Activated CD4-positive, alpha-beta memory T cell treated with anti-CD3 and anti-CD28 coated beads, Interleukin-2, amount 10 ng/mL, durations not matched to agents 7 days and 5 days (primary cell): Measurements from ENCODE around the gene ANKIB1. TPM values are rescaled to one million over a fixed set of nuclear protein-coding genes. Genes with fewer than 3 reads are reported as not detected.
A peak's percentile ranks its signal among the peaks of the same experiment; 100 is the strongest.

Experiments used
- CTCF ChIA-PET: fragments of 350-600 bp; sonication (Branson Sonifier 250); formaldehyde crosslinking; loops from one replicate; lab custom pipeline; 2021; ENCODE audit warnings: antibody characterized with exemption, inconsistent platforms; lab: Charles Lee
- POLR2A ChIA-PET: fragments of 350-600 bp; sonication (Branson Sonifier 250); formaldehyde crosslinking; loops from one replicate; lab custom pipeline; 2021; ENCODE audit warnings: antibody characterized with exemption; lab: Charles Lee
- DNase-seq: peaks from one replicate; pipeline ENCODE4 v3.0.0-alpha.2; 2020
- H3K27ac Mint-ChIP-seq: one replicate; pipeline ENCODE4 v1.8.0; 2021; ENCODE audit warnings: mild to moderate bottlenecking, mixed read lengths
- H3K27me3 Mint-ChIP-seq: one replicate; pipeline ENCODE4 v1.8.0; 2021; ENCODE audit warnings: mixed read lengths
- H3K36me3 Mint-ChIP-seq: one replicate; pipeline ENCODE4 v1.8.0; 2021; ENCODE audit warnings: low read depth, mixed read lengths
- H3K4me1 Mint-ChIP-seq: one replicate; pipeline ENCODE4 v1.8.0; 2021; ENCODE audit warnings: mixed read lengths
- H3K4me3 Mint-ChIP-seq: one replicate; pipeline ENCODE4 v1.8.0; 2021; ENCODE audit warnings: mild to moderate bottlenecking, mixed read lengths
- H3K9me3 Mint-ChIP-seq: one replicate; pipeline ENCODE4 v1.8.0; 2021; ENCODE audit warnings: mixed read lengths
- total RNA-seq, 2 experiments: library from RNA; stranded (reverse); gene quantifications; one replicate each; pipeline ENCODE4 v1.2.3, GENCODE V29; 2021

The ANKIB1 gene, protein sequence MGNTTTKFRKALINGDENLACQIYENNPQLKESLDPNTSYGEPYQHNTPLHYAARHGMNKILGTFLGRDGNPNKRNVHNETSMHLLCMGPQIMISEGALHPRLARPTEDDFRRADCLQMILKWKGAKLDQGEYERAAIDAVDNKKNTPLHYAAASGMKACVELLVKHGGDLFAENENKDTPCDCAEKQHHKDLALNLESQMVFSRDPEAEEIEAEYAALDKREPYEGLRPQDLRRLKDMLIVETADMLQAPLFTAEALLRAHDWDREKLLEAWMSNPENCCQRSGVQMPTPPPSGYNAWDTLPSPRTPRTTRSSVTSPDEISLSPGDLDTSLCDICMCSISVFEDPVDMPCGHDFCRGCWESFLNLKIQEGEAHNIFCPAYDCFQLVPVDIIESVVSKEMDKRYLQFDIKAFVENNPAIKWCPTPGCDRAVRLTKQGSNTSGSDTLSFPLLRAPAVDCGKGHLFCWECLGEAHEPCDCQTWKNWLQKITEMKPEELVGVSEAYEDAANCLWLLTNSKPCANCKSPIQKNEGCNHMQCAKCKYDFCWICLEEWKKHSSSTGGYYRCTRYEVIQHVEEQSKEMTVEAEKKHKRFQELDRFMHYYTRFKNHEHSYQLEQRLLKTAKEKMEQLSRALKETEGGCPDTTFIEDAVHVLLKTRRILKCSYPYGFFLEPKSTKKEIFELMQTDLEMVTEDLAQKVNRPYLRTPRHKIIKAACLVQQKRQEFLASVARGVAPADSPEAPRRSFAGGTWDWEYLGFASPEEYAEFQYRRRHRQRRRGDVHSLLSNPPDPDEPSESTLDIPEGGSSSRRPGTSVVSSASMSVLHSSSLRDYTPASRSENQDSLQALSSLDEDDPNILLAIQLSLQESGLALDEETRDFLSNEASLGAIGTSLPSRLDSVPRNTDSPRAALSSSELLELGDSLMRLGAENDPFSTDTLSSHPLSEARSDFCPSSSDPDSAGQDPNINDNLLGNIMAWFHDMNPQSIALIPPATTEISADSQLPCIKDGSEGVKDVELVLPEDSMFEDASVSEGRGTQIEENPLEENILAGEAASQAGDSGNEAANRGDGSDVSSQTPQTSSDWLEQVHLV
- 10 to 100 TPM; 65.1 to 70.2 TPM for total RNA-seq

DNA sequence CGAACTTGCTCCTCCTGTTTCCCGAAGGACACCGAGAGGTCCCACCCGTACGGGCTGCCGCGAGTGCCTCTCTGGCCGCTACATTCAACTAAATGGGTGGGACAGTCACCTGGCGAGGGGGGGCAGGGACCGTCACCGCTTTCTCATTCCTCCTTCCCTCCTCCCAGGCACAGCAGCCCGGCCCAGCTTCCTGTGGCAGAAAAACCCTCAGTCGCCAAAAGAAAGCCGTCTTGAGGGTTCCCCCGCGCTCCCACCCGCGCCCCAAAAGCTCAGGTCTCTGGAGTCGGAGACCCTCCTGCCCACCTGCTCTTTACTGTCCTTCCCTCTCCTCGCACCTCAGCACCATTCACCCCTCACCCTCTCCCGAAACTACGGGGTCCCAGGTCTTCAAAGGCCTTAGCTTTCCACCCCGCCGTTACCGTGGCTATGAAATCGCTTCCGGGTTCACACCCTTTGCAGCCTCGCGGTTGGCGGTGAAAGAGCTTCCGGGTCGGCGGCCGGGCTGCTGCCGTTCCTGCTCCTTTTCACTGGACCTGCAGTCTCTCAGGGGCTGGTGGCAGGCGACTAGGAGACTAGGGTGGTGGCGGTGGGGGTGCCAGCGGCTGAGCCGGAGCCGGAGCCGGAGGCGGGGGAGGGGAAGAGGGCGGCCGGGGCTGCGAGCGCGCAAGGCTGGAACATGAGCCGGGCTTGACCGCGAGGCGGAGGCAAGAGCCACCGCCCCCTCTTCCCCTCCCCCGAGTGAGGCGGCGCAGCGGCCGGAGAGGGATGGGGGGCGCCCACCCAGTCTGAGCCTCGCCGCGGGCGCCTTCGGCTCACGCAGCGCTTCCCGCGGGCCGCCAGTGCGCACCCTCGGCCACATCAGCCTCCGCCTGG is at the start of gene ANKIB1, which contains the start of gene KRIT1:
Gene ANKIB1, plus strand, starts transcription at position 488 of the 873 bp plus-strand sequence. CDS start 49,005 bp downstream, outside the sequence.
Gene KRIT1, minus strand, starts transcription at position 428 of the 873 bp plus-strand sequence. CDS start 3,779 bp downstream, outside the sequence.
- CTCF ChIA-PET = interaction anchor here (1.1 to 3.9 kb wide), 5 partner anchors 10 to 306 kb away, joined by 3 to 35 read pairs (median 4); partner anchors contain the start of gene GATAD1
- Mint-ChIP-seq H3K36me3 (peaks cover 29% of the 10 kb centered on the region), H3K4me1 (peaks cover 45% of the 10 kb centered on the region), H3K4me3 (peak within 1 kb of the TSS; percentile 98), H3K9me3 (no peaks in the 10 kb centered on the region), H3K27ac (peak within 1 kb of the TSS; percentile 97), H3K27me3 (no peaks in the 10 kb centered on the region)
- POLR2A ChIA-PET = interaction anchor here (0.7 to 3.6 kb wide), 21 partner anchors 9 to 987 kb away, joined by 3 to 47 read pairs (median 4); partner anchors contain the start of genes AKAP9, CYP51A1, GATAD1 and MTERF1
- DNase-seq = peak; percentile 89

DNA sequence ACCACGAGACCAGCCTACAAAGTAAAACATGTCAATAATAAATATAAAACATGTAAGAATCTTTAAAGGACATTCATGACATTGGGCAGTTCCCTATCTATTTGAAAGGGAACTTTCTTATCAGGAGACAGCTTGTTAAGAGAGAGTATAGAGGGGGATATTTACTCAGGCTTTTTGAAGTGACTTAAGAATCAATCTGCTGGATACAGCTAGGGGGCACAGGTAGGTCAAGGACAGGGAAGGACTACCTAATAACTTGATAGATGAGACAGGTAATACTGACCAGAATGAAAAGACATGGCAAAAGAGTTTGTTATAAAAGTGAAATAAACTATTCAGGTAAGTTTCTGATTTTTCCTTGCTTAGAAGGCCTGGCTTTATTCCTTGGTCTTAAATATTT is 45.0 kb upstream of the ANKIB1 start:
- Mint-ChIP-seq H3K36me3 (peaks cover 48% of the 10 kb centered on the region), H3K4me3 (no peak overlapping the region), H3K27me3 (no peaks in the 10 kb centered on the region), H3K27ac (no peak overlapping the region), H3K9me3 (no peaks in the 10 kb centered on the region), H3K4me1 (no peaks in the 10 kb centered on the region)
- CTCF ChIA-PET = interaction anchor here (2.6 kb wide), 1 partner anchor 21 kb away, joined by 9 read pairs; the partner anchor contains the start of gene LRRD1
- DNase-seq = no peak
- POLR2A ChIA-PET = no interaction called here

DNA sequence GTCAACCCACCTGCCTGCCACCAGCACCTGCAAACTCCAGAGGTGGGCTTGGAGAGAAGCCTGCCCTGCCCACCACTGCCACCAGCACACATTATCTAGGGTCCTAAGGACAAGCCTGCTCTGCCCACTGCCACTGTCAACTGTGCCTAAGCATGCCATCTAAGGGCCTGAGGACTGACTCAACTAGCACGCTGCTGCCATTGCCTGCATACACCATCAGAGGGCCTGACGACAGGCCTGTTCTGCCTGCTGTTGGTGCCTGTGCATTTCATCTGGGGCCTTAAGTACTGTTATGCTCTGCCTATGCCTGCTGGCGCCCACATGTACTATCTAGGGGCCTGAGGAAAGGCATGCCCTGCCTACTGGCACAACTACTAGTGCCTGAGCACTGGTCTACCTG is 39.8 kb upstream of the ANKIB1 start:
- Mint-ChIP-seq H3K27me3 (no peaks in the 10 kb centered on the region), H3K4me1 (peaks cover 16% of the 10 kb centered on the region), H3K27ac (no peak overlapping the region), H3K9me3 (peaks cover 12% of the 10 kb centered on the region), H3K4me3 (no peak overlapping the region), H3K36me3 (peaks cover 64% of the 10 kb centered on the region)
- ChIA-PET CTCF (interaction anchor here (1.4 kb wide), 1 partner anchor 27 kb away, joined by 3 read pairs; the partner anchor contains the start of gene LRRD1), POLR2A (no interaction called here)
- DNase-seq = no peak

DNA sequence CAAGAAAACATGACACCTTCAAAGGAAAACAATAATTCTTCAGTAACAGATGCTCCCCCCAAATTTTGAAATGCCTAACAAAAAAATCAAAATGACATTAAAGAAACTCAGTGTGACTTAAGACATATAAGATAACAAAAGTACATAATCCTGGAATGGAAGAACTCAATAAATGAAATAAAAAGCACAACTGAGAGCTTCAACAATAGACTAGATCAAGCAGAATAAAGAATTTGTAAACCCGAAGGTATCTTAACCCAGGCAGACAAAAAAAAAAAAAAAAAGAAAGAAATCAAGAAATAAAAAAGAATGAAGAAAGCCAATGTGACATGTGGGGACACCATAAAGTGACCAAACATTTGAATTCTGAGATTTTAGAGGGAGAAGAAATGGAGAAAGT is 39.1 kb upstream of the ANKIB1 start:
- Mint-ChIP-seq H3K4me3 (no peak overlapping the region), H3K9me3 (peaks cover 12% of the 10 kb centered on the region), H3K27ac (no peak overlapping the region), H3K27me3 (no peaks in the 10 kb centered on the region), H3K4me1 (peaks cover 16% of the 10 kb centered on the region), H3K36me3 (peaks cover 65% of the 10 kb centered on the region)
- no peak for DNase-seq
- POLR2A ChIA-PET = no interaction called here
- CTCF ChIA-PET = interaction anchor here (1.4 kb wide), 1 partner anchor 27 kb away, joined by 3 read pairs; the partner anchor contains the start of gene LRRD1

DNA sequence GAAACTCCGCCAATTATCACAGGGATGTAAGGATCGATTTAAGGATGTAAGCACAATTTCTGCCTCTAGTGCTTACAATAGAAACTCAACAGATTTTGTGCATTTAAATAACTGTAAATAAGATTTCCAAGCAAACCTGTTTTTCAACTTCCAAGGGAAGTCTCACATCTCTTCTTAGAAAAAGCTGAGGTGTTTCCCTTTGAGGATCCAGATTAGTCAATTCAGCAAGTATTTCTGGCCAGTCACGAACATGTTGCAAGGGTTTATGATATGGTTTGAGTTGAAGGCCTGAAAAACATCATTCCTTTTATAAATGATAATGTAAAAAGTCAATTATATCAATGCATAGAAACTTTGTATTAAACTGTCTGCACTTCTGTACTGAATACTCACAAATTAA is 24.0 kb upstream of the ANKIB1 start:
- Mint-ChIP-seq H3K27me3 (no peaks in the 10 kb centered on the region), H3K4me3 (no peak overlapping the region), H3K4me1 (no peaks in the 10 kb centered on the region), H3K27ac (no peak overlapping the region), H3K9me3 (no peaks in the 10 kb centered on the region), H3K36me3 (peaks cover 60% of the 10 kb centered on the region)
- POLR2A ChIA-PET = interaction anchor here (1.7 kb wide), 1 partner anchor 24 kb away, joined by 4 read pairs; the partner anchor contains the start of genes ANKIB1 and KRIT1
- no peak for DNase-seq
- CTCF ChIA-PET = no interaction called here

DNA sequence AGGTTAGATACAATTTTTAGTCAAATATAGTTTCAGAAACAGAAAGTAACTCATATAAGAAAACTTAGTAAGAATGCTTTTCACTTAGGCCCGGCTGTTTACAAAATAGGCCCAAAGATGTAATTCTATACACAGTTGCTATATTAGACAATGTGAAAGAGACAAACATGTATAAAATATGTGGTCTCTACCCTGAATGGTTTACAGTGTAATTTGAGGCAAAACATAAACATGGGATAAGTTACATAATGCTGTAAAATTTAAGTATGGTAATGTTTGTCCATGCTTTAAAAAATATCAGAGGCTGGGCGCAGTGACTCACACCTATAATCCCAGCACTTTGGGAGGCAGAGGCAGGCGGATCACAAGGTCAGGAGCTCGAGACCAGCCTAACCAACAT is 18.8 kb upstream of the ANKIB1 start:
- POLR2A ChIA-PET = no interaction called here
- H3K27ac Mint-ChIP-seq = no peak overlapping the region
- H3K4me1 Mint-ChIP-seq = no peaks in the 10 kb centered on the region
- no peaks in the 10 kb centered on the region for H3K27me3 Mint-ChIP-seq
- CTCF ChIA-PET = no interaction called here
- no peak overlapping the region for H3K4me3 Mint-ChIP-seq
- no peaks in the 10 kb centered on the region for H3K9me3 Mint-ChIP-seq
- peaks cover 62% of the 10 kb centered on the region for H3K36me3 Mint-ChIP-seq
- DNase-seq = no peak

DNA sequence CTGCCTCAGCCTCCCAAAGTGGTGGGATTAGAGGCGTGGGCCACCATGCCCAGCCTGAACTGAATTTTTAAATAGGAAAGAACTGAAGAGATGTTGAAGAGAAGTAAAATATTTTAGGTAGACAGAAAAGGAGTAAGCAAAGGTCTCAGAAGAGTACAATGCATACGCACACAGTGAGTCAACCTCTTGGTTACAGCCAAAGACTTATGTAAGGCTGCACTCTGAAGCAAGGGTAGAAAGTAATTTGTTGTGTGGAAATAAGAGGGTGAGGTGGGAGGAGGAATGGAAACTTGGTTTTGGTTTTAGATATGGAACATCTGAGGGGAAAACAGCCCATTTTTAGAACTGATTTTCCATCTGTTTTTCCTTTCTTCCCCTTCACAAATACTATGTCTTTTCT is 17.7 kb upstream of the ANKIB1 start:
- Mint-ChIP-seq H3K36me3 (peaks cover 69% of the 10 kb centered on the region), H3K9me3 (no peaks in the 10 kb centered on the region), H3K4me3 (no peak overlapping the region), H3K27me3 (no peaks in the 10 kb centered on the region), H3K27ac (no peak overlapping the region), H3K4me1 (no peaks in the 10 kb centered on the region)
- DNase-seq = no peak
- POLR2A ChIA-PET = no interaction called here
- CTCF ChIA-PET = no interaction called here

DNA sequence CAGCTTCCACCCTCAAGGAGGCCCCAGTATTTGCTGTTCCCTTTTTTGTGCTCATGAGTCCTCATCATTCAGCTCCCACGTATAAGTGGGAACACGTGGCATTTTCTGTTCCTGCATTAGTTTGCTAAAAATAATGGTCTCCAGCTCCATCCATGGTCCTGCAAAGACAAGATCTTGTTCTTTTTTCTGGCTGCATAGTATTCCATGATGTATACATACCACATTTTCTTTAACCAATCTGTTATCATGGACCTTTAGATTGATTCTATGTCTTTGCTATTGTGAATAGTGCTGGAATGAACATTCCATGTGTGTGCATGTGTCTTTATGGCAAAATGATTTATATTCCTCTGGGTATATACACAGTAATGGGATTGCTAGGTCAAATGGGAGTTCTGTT is 17.0 kb upstream of the ANKIB1 start:
- no peaks in the 10 kb centered on the region for H3K27me3 Mint-ChIP-seq
- peaks cover 71% of the 10 kb centered on the region for H3K36me3 Mint-ChIP-seq
- H3K9me3 Mint-ChIP-seq = no peaks in the 10 kb centered on the region
- no peaks in the 10 kb centered on the region for H3K4me1 Mint-ChIP-seq
- ChIA-PET CTCF (no interaction called here), POLR2A (interaction anchor here (2.3 kb wide), 1 partner anchor 17 kb away, joined by 12 read pairs; the partner anchor contains the start of genes ANKIB1 and KRIT1)
- no peak overlapping the region for H3K4me3 Mint-ChIP-seq
- H3K27ac Mint-ChIP-seq = no peak overlapping the region
- no peak for DNase-seq

DNA sequence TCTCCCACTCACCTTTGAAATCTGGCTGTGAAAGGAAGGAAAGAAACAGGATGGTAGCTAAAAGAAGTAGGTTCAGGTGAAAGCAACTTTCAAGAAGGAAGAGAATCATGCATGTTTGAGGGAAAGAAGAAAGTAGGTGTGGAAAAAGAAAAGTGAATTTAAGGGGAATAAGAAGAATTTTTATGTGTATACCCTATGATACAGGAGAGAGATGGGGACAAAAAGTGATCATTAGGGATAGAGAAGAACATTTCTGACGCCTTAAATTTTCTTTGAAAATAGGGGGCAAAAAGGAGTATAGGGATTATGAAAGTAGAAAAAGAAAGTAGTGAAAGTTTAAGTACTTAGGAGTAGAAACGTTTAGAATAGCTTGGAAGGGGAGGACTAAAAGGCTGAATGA is 15.2 kb upstream of the ANKIB1 start:
- H3K27ac Mint-ChIP-seq = no peak overlapping the region
- CTCF ChIA-PET = no interaction called here
- no peak for DNase-seq

DNA sequence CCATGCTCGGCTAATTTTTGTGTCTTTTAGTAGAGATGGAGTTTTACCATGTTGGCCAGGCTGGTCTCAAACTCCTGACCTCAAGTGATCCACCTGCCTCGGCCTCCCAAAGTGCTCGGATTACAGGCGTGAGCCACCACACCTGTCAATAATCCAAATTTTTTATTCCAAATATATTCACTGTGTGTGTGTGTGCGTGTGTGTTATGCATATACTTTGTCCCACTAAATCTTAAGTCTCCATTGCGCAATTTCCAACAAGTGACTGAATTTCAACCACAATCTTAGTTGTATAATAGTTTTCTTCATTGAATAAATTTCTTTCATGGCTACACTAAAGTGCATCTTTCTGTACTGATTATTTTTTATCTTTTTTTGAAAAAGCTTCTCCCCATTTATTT is 2.8 kb upstream of the ANKIB1 start:
- ChIA-PET POLR2A (interaction anchor here (0.6 kb wide), 1 partner anchor 526 kb away, joined by 3 read pairs; no protein-coding TSS in a partner anchor), CTCF (interaction anchor here (0.9 to 1.3 kb wide), 2 partner anchors 109 to 218 kb away, joined by 3 read pairs; partner anchors contain the start of gene CYP51A1)
- no peak overlapping the region for H3K4me3 Mint-ChIP-seq
- H3K36me3 Mint-ChIP-seq = peaks cover 46% of the 10 kb centered on the region
- no peaks in the 10 kb centered on the region for H3K27me3 Mint-ChIP-seq
- no peak overlapping the region for H3K27ac Mint-ChIP-seq
- H3K9me3 Mint-ChIP-seq = no peaks in the 10 kb centered on the region
- DNase-seq = no peak
- H3K4me1 Mint-ChIP-seq = peaks cover 37% of the 10 kb centered on the region

More for the DNA sequence above, 15.2 kb upstream of the ANKIB1 start:
- Mint-ChIP-seq H3K9me3 (no peaks in the 10 kb centered on the region), H3K27me3 (no peaks in the 10 kb centered on the region), H3K4me3 (no peak overlapping the region), H3K4me1 (no peaks in the 10 kb centered on the region), H3K36me3 (peaks cover 73% of the 10 kb centered on the region)
- POLR2A ChIA-PET = interaction anchor here (2.3 kb wide), 1 partner anchor 15 kb away, joined by 12 read pairs; the partner anchor contains the start of genes ANKIB1 and KRIT1

DNA sequence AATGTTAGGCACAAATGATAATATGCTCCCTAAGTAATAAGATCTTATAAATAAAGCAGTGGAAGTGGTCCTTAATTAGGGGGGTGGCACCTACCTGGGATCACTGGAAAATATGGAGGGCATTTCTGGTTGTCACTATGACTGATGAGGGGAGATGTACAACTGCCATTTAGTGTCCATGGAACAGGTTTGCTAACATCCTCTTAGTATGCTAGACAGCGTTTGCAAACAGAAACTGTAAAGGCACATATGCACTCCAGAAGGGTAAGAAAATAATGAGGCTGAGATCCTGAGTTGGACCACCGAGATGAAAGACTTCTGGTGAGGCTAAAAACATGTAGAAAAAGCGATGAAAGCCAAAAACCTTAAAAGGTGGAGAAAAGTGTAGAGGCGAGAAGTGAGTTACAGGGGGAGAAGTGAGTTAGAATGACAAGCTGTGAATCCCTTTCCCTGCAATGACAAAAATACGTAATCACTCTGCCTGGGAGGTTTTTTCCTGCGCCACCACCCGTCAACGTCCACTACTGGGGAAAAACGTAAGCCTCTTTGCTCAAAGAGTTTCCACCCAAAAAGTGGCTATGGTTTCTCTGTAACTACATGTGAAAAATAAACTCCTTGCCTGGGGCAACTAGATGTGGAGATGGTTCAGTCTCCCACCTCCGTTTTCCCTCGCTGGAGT is 827 bp upstream of the ANKIB1 start:
- no peak for DNase-seq
- Mint-ChIP-seq H3K36me3 (peaks cover 35% of the 10 kb centered on the region), H3K4me1 (peaks cover 45% of the 10 kb centered on the region), H3K9me3 (no peaks in the 10 kb centered on the region), H3K27me3 (no peaks in the 10 kb centered on the region), H3K4me3 (peak overlapping the region; percentile 98), H3K27ac (peak overlapping the region; percentile 97)
- ChIA-PET POLR2A (interaction anchor here (0.7 to 3.6 kb wide), 18 partner anchors 9 to 988 kb away, joined by 3 to 47 read pairs (median 5); partner anchors contain the start of genes AKAP9, CYP51A1, GATAD1 and MTERF1), CTCF (interaction anchor here (1.1 to 3.9 kb wide), 4 partner anchors 102 to 305 kb away, joined by 3 to 35 read pairs (median 4); partner anchors contain the start of gene GATAD1)
